Right ventricle myocardium superior (tissue), 1 donor: Measurements from ENCODE around the gene CDH15. TPM values are rescaled to one million over a fixed set of nuclear protein-coding genes. Genes with fewer than 3 reads are reported as not detected.
"Not testable (repeated sequence)": the region's sequence is repeated elsewhere in the genome, so short reads cannot be mapped to it uniquely, and the experiment has no call there.

Experiments used
- ATAC-seq: fragments of 200-7000 bp; cut with Tn5 transposase; one replicate; pipeline ENCODE4 v1.9.1; 2020; ENCODE audit warnings: mild to moderate bottlenecking; ENCODE audit not compliant: poor library complexity
- DNase-seq: peaks from one replicate; pipeline ENCODE4 v3.0.0-alpha.2; 2020
- intact Hi-C: fragments of 100-400 bp; cut with DNase I; formaldehyde crosslinking; loops from one replicate; pipeline ENCODE4 v1.11.2; 2022
- total RNA-seq: library from RNA; stranded (reverse); fragmentation: NEBNext Ultra II Directional; extraction: Animal tissue kit (Norgen Biotek cat#: 25700); gene quantifications from one replicate; pipeline ENCODE4 v1.2.1, GENCODE V29; 2021
- donor health status: DM: no; HTN: yes; CAD: no; lungs with severe emphysema.

CDH15 gene
- total RNA-seq, 1 donor from 2014 or later = not detected

- ATAC-seq = peak; percentile 75
- peak; percentile 74 for DNase-seq
- intact Hi-C loops = no loop called here
Measured at GRCh38 chr16:89241187-89242007, 69.8 kb downstream of the CDH15 start.

GRCh38 chr16:89242795-89243200, 71.2 kb downstream of the CDH15 start:
- intact Hi-C loops = no loop called here
- no peak for ATAC-seq
- DNase-seq = no peak

GRCh38 chr16:89243664-89244063, 72.1 kb downstream of the CDH15 start:
- intact Hi-C loops = no loop called here
- DNase-seq (no peak), ATAC-seq (no peak)

- DNase-seq, ATAC-seq, intact Hi-C loops: not testable (repeated sequence)
Measured at GRCh38 chr16:89244264-89244663, 72.7 kb downstream of the CDH15 start.

- ATAC-seq = no peak
- intact Hi-C loops = no loop called here
- DNase-seq = no peak
Measured at GRCh38 chr16:89244754-89245153, 73.2 kb downstream of the CDH15 start.

Other genes with a start within 250 kb of the CDH15 start
- 8.6 TPM for gene CBFA2T3, start 194.5 kb upstream of the CDH15 start, total RNA-seq
- 15.5 TPM for gene ACSF3, start 77.9 kb upstream of the CDH15 start, total RNA-seq
- gene SLC22A31, start 28.8 kb downstream of the CDH15 start, total RNA-seq = not detected
- gene ZNF778, start 46.0 kb downstream of the CDH15 start, total RNA-seq = 9.9 TPM